Heart left ventricle (tissue), 16 donors: Measurements from ENCODE around the gene CYB5R2. TPM values are rescaled to one million over a fixed set of nuclear protein-coding genes. Genes with fewer than 3 reads are reported as not detected.

Experiments used
- ATAC-seq, 4 donors: fragments of 200-7000 bp; cut with Tn5 transposase; one replicate each; pipeline ENCODE4 v1.9.1; 2020 to 2022; ENCODE audit warnings: moderate library complexity in 4 of 4, mild to moderate bottlenecking in 3 of 4, moderate number of reproducible peaks in 1 of 4
- DNase-seq, 5 donors: peaks; one replicate each; pipeline ENCODE4 v3.0.0-alpha.2; 2020
- H3K27ac ChIP-seq, 12 donors: fragments of 200-600 bp; sonication (generic) in 4 of 12; one replicate each; pipeline versions ENCODE4 v1.5.0 to v1.8.0; 2016 to 2022; ENCODE audit warnings: mild to moderate bottlenecking in 2 of 12
- H3K27me3 ChIP-seq, 9 donors: fragments of 200-600 bp; sonication (generic) in 2 of 9; one replicate each; pipeline versions ENCODE4 v1.5.1 to v1.8.0; 2016 to 2022; ENCODE audit warnings: mild to moderate bottlenecking in 3 of 9
- H3K36me3 ChIP-seq, 9 donors: fragments of 200-600 bp; sonication (generic) in 2 of 9; one replicate each; pipeline versions ENCODE4 v1.5.0 to v1.8.0; 2018 to 2022; ENCODE audit warnings: mild to moderate bottlenecking in 2 of 9
- H3K4me1 ChIP-seq, 12 donors: fragments of 200-600 bp; sonication (generic) in 4 of 12; one replicate each; pipeline versions ENCODE4 v1.5.0 to v1.8.0; 2016 to 2022; ENCODE audit warnings: mild to moderate bottlenecking in 3 of 12
- H3K4me3 ChIP-seq, 12 donors: fragments of 200-600 bp; sonication (generic) in 4 of 12; one replicate each; pipeline versions ENCODE4 v1.5.0 to v1.8.0; 2017 to 2022; ENCODE audit warnings: mild to moderate bottlenecking in 9 of 12, moderate library complexity in 4 of 12
- H3K9me3 ChIP-seq, 12 donors: fragments of 200-600 bp; sonication (generic) in 4 of 12; one replicate each; pipeline versions ENCODE4 v1.5.0 to v1.8.0; 2016 to 2022; ENCODE audit warnings: mild to moderate bottlenecking in 1 of 12
- POLR2A ChIP-seq, 2 donors: fragments of 450-650 bp; IDR thresholded peaks; one replicate each; pipeline ENCODE4 v1.6.1; 2017; ENCODE audit warnings: antibody characterized with exemption in 2 of 2, mild to moderate bottlenecking in 2 of 2, moderate library complexity in 2 of 2
- WGBS, 4 donors: extraction: QIAGEN DNeasy Blood & Tissue Kit in 2 of 4; methylation state at CpG; one replicate each; pipeline versions ENCODE4 v1.1.5 to v1.1.7; 2013 to 2018; 5-methylcytosine and 5-hydroxymethylcytosine counted together
- intact Hi-C, 10 donors: fragments of 100-400 bp; cut with DNase I; formaldehyde crosslinking; loops; one replicate each; pipeline versions ENCODE4 v1.11.1 to v1.14.2; 2022
- polyA plus RNA-seq, 2 donors: library from polyadenylated mRNA; stranded (reverse); fragments of 200-250 nt; gene quantifications; one replicate each; pipeline ENCODE4 v1.2.3, GENCODE V29; 2013
- total RNA-seq, 9 donors: library from RNA; depleted of rRNA in 2 of 9; stranded (reverse); fragments of >200 nt in 2 of 9; fragmentation: NEBNext Ultra II Directional in 3 of 9; extraction: Animal tissue kit (Norgen Biotek cat#: 25700) in 3 of 9; gene quantifications; one replicate each; pipeline versions ENCODE4 v1.1.0 to v1.2.4, GENCODE V29; 2016 to 2023
- TF ChIP-seq, protein P1 (sequence below), 12 donors: fragments of 200-600 bp; sonication (generic) in 4 of 12; IDR thresholded peaks; one replicate each; pipeline versions ENCODE4 v1.5.0 to v1.8.0; 2018 to 2022; ENCODE audit warnings: antibody characterized with exemption in 12 of 12, mild to moderate bottlenecking in 5 of 12
- donor health status: ischemic (EF 13 %, LVEDD 7.1; RV severe dilation, severe dysfunction).
- donor health status: healthy with polysubstance abuse.
- donor health status: DM: no; HTN: yes; CAD: no.
- donor health status: DM: no; HTN: no; CAD: no.
- donor health status: ischemic (EF 25% LVEDD 6.9; RV normal size, moderate dysfunction).
- donor health status: ischemic (EF 25% LVEDD 5.7; RV mildly dilated, moderate dysfunction).
- donor health status: healthy.
- donor health status: DM: yes; HTN: yes; CAD: no.
- donor health status: ischemic (EF 35%, LVEDD 5.7; RV mildly dilated, moderate dysfunction).
- donor health status: nonischemic (EF 11% LVEDD 7.7; RV severe dilation, severe dysfunction).
- donor health status: DM: yes; HTN: yes; CAD: no.
- donor health status: PGD.
- donor health status: ischemic (EF 29% LVEDD 5.4; RV normal size, mild dysfunction).
- donor health status: nonischemic (EF 23%, LVEDD 6.1; RV moderate dilation, normal function).

Gene CYB5R2
- total and polyA plus RNA-seq, 11 donors: 0.65 to 4.9 (median 1.3) TPM

DNA sequence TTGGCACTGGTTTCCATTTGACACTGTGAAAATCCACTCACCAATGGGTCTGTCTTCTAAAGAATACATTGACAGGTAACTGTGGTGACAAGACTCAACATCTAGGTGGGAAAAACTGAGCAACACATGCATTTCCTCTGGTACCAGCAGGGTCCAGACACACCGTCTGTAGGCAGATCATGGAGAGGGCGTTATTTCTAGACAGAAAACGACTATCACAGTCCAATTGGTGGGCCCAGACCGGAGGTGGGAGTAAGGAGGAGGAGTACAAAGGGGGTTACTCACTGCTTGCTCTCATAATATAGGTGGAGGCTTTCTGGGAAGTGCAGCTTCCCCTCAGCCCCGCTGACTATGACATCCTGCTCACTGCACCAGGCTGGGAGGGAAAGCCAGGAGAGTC lies 23.1 kb upstream of the CYB5R2 start:
- Histone ChIP-seq H3K4me3 (no peak overlapping the region), H3K9me3 (no peaks in the 10 kb centered on the region), H3K27me3 (peaks cover 0 to 20% (median 6%) of the 10 kb centered on the region in 9 donors), H3K36me3 (no peaks in the 10 kb centered on the region), H3K27ac (no peak overlapping the region), H3K4me1 (no peaks in the 10 kb centered on the region)
- intact Hi-C loops: loop anchor here in 5 of 10 donors (10.0 kb wide), 2 partner anchors 122 to 602 kb away; no protein-coding TSS in a partner anchor
- 73 to 84% (median 80%) methylated on average over 5 of the region's 5 CpGs for WGBS, 4 donors
- no peak for DNase-seq
- TF ChIP-seq POLR2A (IDR thresholded peaks at IDR 0.05): no peak
- TF ChIP-seq, protein P1, sequence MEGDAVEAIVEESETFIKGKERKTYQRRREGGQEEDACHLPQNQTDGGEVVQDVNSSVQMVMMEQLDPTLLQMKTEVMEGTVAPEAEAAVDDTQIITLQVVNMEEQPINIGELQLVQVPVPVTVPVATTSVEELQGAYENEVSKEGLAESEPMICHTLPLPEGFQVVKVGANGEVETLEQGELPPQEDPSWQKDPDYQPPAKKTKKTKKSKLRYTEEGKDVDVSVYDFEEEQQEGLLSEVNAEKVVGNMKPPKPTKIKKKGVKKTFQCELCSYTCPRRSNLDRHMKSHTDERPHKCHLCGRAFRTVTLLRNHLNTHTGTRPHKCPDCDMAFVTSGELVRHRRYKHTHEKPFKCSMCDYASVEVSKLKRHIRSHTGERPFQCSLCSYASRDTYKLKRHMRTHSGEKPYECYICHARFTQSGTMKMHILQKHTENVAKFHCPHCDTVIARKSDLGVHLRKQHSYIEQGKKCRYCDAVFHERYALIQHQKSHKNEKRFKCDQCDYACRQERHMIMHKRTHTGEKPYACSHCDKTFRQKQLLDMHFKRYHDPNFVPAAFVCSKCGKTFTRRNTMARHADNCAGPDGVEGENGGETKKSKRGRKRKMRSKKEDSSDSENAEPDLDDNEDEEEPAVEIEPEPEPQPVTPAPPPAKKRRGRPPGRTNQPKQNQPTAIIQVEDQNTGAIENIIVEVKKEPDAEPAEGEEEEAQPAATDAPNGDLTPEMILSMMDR (IDR thresholded peaks at IDR 0.05): no peak
- ATAC-seq: no peak

DNA sequence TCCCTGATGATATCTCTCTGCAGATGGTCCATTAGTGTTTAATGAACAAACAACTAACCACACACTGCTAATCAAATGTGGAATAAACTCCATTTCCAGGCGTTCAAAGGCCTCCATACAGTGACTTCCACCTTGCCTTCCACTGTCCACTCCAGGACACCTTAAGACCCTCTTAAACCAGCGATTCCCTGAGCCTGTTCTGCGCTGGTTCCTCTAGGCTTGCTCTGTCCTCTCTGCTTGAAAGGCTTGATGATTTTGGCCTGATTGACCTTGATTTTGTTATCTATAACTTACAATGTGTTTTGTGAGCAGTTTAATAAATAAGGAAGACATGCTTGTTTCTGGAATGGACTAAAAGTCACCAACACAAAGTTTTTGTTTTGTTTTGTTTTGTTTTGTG lies 20.9 kb upstream of the CYB5R2 start:
- TF ChIP-seq, protein P1 (IDR thresholded peaks at IDR 0.05): no peak
- no peak for TF ChIP-seq POLR2A (IDR thresholded peaks at IDR 0.05)
- H3K4me3 ChIP-seq: no peak overlapping the region
- 85 to 92% (median 87%) methylated on average over 3 of the region's 3 CpGs for WGBS, 4 donors

DNA sequence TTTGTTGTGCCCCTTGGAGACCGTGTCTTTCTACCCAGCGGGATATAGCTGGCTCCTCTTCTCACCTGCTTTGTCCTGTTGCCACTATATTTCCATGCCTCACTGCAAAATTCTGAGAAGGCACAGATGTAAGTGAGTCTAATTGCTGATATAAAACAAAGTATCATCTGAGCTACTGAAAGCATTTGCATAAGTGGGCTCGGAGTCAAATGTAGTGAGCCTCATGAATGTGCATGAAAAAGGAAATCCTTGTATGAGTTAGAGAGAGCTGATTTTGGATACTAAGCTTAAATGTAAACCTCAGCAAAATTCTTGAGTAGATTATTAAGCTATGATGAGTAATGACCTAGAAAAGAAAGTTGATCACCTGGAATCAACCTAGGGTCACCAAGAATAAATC lies 19.1 kb upstream of the CYB5R2 start:
- DNase-seq: no peak
- H3K4me1 ChIP-seq: no peaks in the 10 kb centered on the region
- WGBS, 4 donors: 85 to 91% (median 88%) methylated on average over 3 of the region's 3 CpGs
- intact Hi-C loops: loop anchor here in 6 of 10 donors (5.0 to 10.0 kb wide), 3 partner anchors 118 to 598 kb away; no protein-coding TSS in a partner anchor
- no peak for ATAC-seq
- H3K9me3 ChIP-seq: no peaks in the 10 kb centered on the region
- H3K36me3 ChIP-seq: no peaks in the 10 kb centered on the region
- TF ChIP-seq, protein P1 (IDR thresholded peaks at IDR 0.05): no peak
- no peak for TF ChIP-seq POLR2A (IDR thresholded peaks at IDR 0.05)
- H3K27me3 ChIP-seq: peaks cover 0 to 23% (median 6%) of the 10 kb centered on the region in 9 donors
- no peak overlapping the region for H3K27ac ChIP-seq
- no peak overlapping the region for H3K4me3 ChIP-seq

More for the DNA sequence above, 20.9 kb upstream of the CYB5R2 start:
- Histone ChIP-seq H3K27me3 (peaks cover 0 to 23% (median 6%) of the 10 kb centered on the region in 9 donors), H3K36me3 (no peaks in the 10 kb centered on the region), H3K4me1 (no peaks in the 10 kb centered on the region), H3K9me3 (no peaks in the 10 kb centered on the region), H3K27ac (no peak overlapping the region)
- intact Hi-C loops: loop anchor here in 7 of 10 donors (2.0 to 10.0 kb wide), 4 partner anchors 119 to 599 kb away; no protein-coding TSS in a partner anchor
- DNase-seq: no peak
- ATAC-seq: no peak

DNA sequence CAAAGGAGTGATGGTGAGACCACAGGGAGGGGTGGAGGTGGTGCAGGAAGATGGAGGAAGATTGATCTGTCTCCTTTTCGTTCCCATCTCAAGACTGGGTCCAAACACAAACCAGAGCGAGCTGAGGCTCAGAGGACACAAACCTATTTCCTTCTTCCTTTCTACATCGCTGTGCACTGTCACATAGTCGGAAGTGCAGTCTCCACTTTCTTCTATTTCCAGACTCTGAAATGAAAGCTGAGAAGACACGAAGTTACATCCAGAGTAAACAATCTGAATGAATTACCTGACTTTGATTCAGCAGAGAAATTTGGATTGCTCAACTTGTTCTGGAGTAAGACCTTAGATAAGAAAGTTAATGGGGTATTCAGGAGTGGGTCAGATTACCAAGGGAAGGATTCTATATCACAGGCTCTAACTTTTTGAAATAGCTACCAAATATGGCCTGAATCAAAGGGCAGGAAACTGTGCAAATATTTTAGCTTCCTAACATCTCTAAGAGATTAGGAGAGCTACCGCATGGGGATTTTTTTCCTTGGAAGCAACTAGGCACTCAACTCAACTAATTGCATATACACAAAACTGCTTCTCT lies 18.6 kb upstream of the CYB5R2 start:
- H3K9me3 ChIP-seq: no peaks in the 10 kb centered on the region
- ATAC-seq (no peak), DNase-seq (no peak)
- H3K36me3 ChIP-seq: no peaks in the 10 kb centered on the region
- H3K4me3 ChIP-seq: no peak overlapping the region
- H3K27me3 ChIP-seq: peaks cover 0 to 23% (median 6%) of the 10 kb centered on the region in 9 donors
- H3K4me1 ChIP-seq: no peaks in the 10 kb centered on the region
- TF ChIP-seq, protein P1 (IDR thresholded peaks at IDR 0.05): no peak
- TF ChIP-seq POLR2A (IDR thresholded peaks at IDR 0.05): no peak
- intact Hi-C loops: loop anchor here in 6 of 10 donors (5.0 to 10.0 kb wide), 3 partner anchors 117 to 597 kb away; no protein-coding TSS in a partner anchor
- WGBS, 4 donors: 62 to 72% (median 68%) methylated on average over 6 of the region's 6 CpGs
- H3K27ac ChIP-seq: no peak overlapping the region
